ENCODE data around the gene EDAR. TPM values are rescaled to one million over a fixed set of nuclear protein-coding genes. Genes with fewer than 3 reads are reported as not detected.
A peak's percentile ranks its signal among the peaks of the same experiment; 100 is the strongest.

EDAR gene
- total RNA-seq = not detected in 3 replicates
- long read RNA-seq = 0 reads

- DNase-seq (ENCODE audit: low spot score) = no peak
- Mint-ChIP-seq H3K27me3 (ENCODE audit: low read depth) (peaks cover 40% of the 10 kb centered on the region), H3K4me3 (ENCODE audit: unreplicated experiment) (no peak within 1 kb of the TSS), H3K36me3 (ENCODE audit: low read depth) (peaks cover 3% of the 10 kb centered on the region), H3K9me3 (ENCODE audit: low read depth) (no peaks in the 10 kb centered on the region), H3K4me1 (ENCODE audit: low read depth) (peaks cover 12% of the 10 kb centered on the region), H3K27ac (ENCODE audit: unreplicated experiment) (no peak within 1 kb of the TSS)
- TF ChIP-seq, protein P1, sequence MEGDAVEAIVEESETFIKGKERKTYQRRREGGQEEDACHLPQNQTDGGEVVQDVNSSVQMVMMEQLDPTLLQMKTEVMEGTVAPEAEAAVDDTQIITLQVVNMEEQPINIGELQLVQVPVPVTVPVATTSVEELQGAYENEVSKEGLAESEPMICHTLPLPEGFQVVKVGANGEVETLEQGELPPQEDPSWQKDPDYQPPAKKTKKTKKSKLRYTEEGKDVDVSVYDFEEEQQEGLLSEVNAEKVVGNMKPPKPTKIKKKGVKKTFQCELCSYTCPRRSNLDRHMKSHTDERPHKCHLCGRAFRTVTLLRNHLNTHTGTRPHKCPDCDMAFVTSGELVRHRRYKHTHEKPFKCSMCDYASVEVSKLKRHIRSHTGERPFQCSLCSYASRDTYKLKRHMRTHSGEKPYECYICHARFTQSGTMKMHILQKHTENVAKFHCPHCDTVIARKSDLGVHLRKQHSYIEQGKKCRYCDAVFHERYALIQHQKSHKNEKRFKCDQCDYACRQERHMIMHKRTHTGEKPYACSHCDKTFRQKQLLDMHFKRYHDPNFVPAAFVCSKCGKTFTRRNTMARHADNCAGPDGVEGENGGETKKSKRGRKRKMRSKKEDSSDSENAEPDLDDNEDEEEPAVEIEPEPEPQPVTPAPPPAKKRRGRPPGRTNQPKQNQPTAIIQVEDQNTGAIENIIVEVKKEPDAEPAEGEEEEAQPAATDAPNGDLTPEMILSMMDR (IDR thresholded peaks at IDR 0.05) = peak; percentile 77
Measured at GRCh38 chr2:108988796-108989713, at the start of gene EDAR. Gene EDAR (minus strand): TSS chr2:108989220. CDS start chr2:108931014, 58,206 bp downstream.

- peaks cover 2% of the 10 kb centered on the region for H3K36me3 Mint-ChIP-seq (ENCODE audit: low read depth)
- H3K27me3 Mint-ChIP-seq (ENCODE audit: low read depth) = peaks cover 21% of the 10 kb centered on the region
- no peak for DNase-seq (ENCODE audit: low spot score)
- peaks cover 6% of the 10 kb centered on the region for H3K4me1 Mint-ChIP-seq (ENCODE audit: low read depth)
- TF ChIP-seq, protein P1 (IDR thresholded peaks at IDR 0.05) = no peak
- H3K27ac Mint-ChIP-seq (ENCODE audit: unreplicated experiment) = no peak overlapping the region
- H3K4me3 Mint-ChIP-seq (ENCODE audit: unreplicated experiment) = no peak overlapping the region
- no peaks in the 10 kb centered on the region for H3K9me3 Mint-ChIP-seq (ENCODE audit: low read depth)
Measured at GRCh38 chr2:109033171-109033570, 44.2 kb upstream of the EDAR start.

DNA sequence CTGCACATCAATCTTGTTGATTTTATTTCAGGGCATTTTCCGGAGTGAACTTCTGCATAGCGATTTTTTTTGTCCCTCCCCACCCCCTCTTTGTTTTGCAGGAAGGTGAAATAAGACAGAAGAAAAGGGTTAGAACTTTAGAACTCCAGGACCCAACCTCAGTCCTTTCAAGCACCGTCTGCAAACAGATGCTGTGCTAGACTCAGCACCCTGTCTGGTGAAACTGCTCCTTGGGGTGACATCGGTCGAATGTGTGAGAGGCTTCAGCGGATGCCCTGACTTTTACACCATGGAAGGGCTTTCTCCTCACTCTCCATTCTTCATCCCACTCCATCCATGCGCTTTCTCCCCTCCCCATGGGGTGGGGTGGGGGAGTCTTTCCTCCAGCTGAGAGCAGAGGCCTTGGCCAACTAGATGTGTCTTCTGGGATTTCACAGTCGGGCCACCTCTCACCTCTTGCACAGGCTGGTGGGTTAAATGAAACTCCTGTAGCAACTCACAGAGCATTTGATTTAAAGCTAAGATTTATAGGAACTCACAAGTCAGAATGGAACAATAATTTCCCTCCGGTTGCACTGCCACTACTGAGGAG is 43.3 kb upstream of the EDAR start:
- peak overlapping the region; percentile 68 for H3K4me3 Mint-ChIP-seq (ENCODE audit: unreplicated experiment)
- peaks cover 19% of the 10 kb centered on the region for H3K27me3 Mint-ChIP-seq (ENCODE audit: low read depth)
- H3K27ac Mint-ChIP-seq (ENCODE audit: unreplicated experiment) = no peak overlapping the region
- H3K36me3 Mint-ChIP-seq (ENCODE audit: low read depth) = peaks cover 2% of the 10 kb centered on the region
- H3K9me3 Mint-ChIP-seq (ENCODE audit: low read depth) = no peaks in the 10 kb centered on the region
- peaks cover 6% of the 10 kb centered on the region for H3K4me1 Mint-ChIP-seq (ENCODE audit: low read depth)
- no peak for DNase-seq (ENCODE audit: low spot score)
- TF ChIP-seq, protein P1 (IDR thresholded peaks at IDR 0.05) = no peak

DNA sequence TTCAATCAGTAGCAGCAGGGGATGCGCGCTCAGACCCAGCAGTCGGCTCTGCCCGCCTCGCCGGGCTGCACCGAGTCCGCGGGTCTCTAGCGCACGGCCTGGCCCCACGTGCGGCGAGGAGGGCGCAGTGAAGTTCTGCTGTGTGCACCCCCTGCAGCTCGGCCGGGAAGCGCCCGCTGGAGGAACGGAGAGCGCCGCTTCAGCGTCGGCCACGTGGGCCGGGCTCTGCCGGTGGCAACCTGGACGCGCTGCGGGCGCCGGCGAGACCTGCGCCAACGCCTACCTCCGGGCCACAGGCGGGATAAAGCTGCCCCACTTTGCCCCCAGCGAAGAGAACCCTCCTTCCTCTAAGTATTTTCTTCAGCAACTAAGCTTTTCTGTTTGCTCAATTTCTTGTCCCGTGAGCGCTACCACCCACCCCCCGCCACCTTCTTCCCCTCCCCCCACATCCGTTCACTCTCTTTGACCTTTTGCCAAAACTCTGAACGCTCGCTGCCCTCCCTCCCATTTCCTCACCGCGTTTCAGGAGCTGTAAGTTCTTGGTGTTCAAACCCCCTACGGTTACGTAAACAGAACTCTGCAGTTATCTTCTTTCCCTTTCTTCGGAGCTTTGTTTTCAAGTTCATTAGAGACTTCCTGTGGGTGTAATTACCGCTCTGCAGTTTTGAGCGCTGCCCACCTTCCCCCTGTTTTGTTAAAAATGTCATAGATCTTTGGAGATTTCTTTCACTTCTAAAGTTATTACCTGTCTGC is 42.6 kb upstream of the EDAR start:
- no peak overlapping the region for H3K27ac Mint-ChIP-seq (ENCODE audit: unreplicated experiment)
- DNase-seq (ENCODE audit: low spot score) = no peak
- TF ChIP-seq, protein P1 (IDR thresholded peaks at IDR 0.05) = peak; percentile 40
- H3K9me3 Mint-ChIP-seq (ENCODE audit: low read depth) = no peaks in the 10 kb centered on the region
- H3K36me3 Mint-ChIP-seq (ENCODE audit: low read depth) = no peaks in the 10 kb centered on the region
- peaks cover 6% of the 10 kb centered on the region for H3K4me1 Mint-ChIP-seq (ENCODE audit: low read depth)
- H3K27me3 Mint-ChIP-seq (ENCODE audit: low read depth) = peaks cover 18% of the 10 kb centered on the region
- H3K4me3 Mint-ChIP-seq (ENCODE audit: unreplicated experiment) = peak overlapping the region; percentile 68

All from chondrocyte (in vitro differentiated cells).